Trophoblast cell (in vitro differentiated cells and primary cell): Measurements from ENCODE around the gene KCP.
A peak's percentile ranks its signal among the peaks of the same experiment; 100 is the strongest.
"Not testable (repeated sequence)": the region's sequence is repeated elsewhere in the genome, so short reads cannot be mapped to it uniquely, and the experiment has no call there.

Experiments
- DNase-seq, 2 donors: peaks; one replicate each; pipeline ENCODE4 v3.0.0-alpha.2; 2016
- H2AFZ ChIP-seq: 2 replicates; pipeline ENCODE4 v1.6.1; 2013; ENCODE audit warnings: low read length, moderate library complexity, mild to moderate bottlenecking; ENCODE audit not compliant: insufficient read depth, poor library complexity
- H2AK5ac ChIP-seq: 2 replicates; pipeline ENCODE4 v1.6.1; 2013; ENCODE audit warnings: mild to moderate bottlenecking, low read length
- H2BK120ac ChIP-seq: 2 replicates; pipeline ENCODE4 v1.6.1; 2013; ENCODE audit warnings: low read length, mild to moderate bottlenecking, moderate library complexity; ENCODE audit not compliant: insufficient read depth, poor library complexity
- H2BK12ac ChIP-seq: 2 replicates; pipeline ENCODE4 v1.6.1; 2013; ENCODE audit warnings: mild to moderate bottlenecking, low read length, moderate library complexity
- H2BK5ac ChIP-seq: 2 replicates; pipeline ENCODE4 v1.6.1; 2013; ENCODE audit warnings: low read length, low read depth, moderate library complexity, mild to moderate bottlenecking; ENCODE audit not compliant: poor library complexity
- H3K14ac ChIP-seq: 2 replicates; pipeline ENCODE4 v1.6.1; 2013; ENCODE audit warnings: mild to moderate bottlenecking, low read length
- H3K18ac ChIP-seq: 2 replicates; pipeline ENCODE4 v1.6.1; 2013; ENCODE audit warnings: mild to moderate bottlenecking, low read length
- H3K23ac ChIP-seq: 2 replicates; pipeline ENCODE4 v1.6.1; 2013; ENCODE audit warnings: low read length
- H3K27ac ChIP-seq: 2 replicates; pipeline ENCODE4 v1.5.1; 2013; ENCODE audit warnings: low read depth, mild to moderate bottlenecking, inconsistent platforms, low read length, moderate library complexity
- H3K27me3 ChIP-seq: 2 replicates; pipeline ENCODE4 v1.6.1; 2013; ENCODE audit warnings: inconsistent platforms, mild to moderate bottlenecking, low read length, moderate library complexity; ENCODE audit not compliant: insufficient read depth
- H3K36me3 ChIP-seq, 2 experiments: 1 replicate in 1 of 2; 2 replicates in 1 of 2; pipeline ENCODE4 v1.6.1; 2013; ENCODE audit warnings: low read length in 2 of 2, mild to moderate bottlenecking in 2 of 2, moderate library complexity in 1 of 2; ENCODE audit not compliant: insufficient read depth in 2 of 2, control insufficient read depth in 1 of 2
- H3K4ac ChIP-seq: 2 replicates; pipeline ENCODE4 v1.6.1; 2013; ENCODE audit warnings: low read depth, mild to moderate bottlenecking, low read length, moderate library complexity
- H3K4me1 ChIP-seq, 2 experiments: 1 replicate in 1 of 2; 2 replicates in 1 of 2; pipeline ENCODE4 v1.6.1; 2013; ENCODE audit warnings: low read length in 2 of 2, mild to moderate bottlenecking in 2 of 2, moderate library complexity in 1 of 2; ENCODE audit not compliant: insufficient read depth in 2 of 2, control insufficient read depth in 1 of 2
- H3K4me2 ChIP-seq: 2 replicates; pipeline ENCODE4 v1.6.1; 2013; ENCODE audit warnings: inconsistent platforms, mild to moderate bottlenecking, low read length, moderate library complexity
- H3K4me3 ChIP-seq: 2 replicates; pipeline ENCODE4 v1.5.1; 2013; ENCODE audit warnings: mild to moderate bottlenecking, low read depth, low read length, inconsistent platforms
- H3K79me1 ChIP-seq: one replicate; pipeline ENCODE4 v1.6.1; 2013; ENCODE audit warnings: low read length
- H3K79me2 ChIP-seq: 2 replicates; pipeline ENCODE4 v1.6.1; 2013; ENCODE audit warnings: low read length, mild to moderate bottlenecking; ENCODE audit not compliant: control insufficient read depth, insufficient read depth, poor library complexity
- H3K9ac ChIP-seq: 2 replicates; pipeline ENCODE4 v1.6.1; 2013; ENCODE audit warnings: mild to moderate bottlenecking, low read length
- H3K9me3 ChIP-seq: 2 replicates; pipeline ENCODE4 v1.6.1; 2013; ENCODE audit warnings: low read depth, mild to moderate bottlenecking, control low read depth, inconsistent platforms, low read length; ENCODE audit not compliant: insufficient read depth
- H4K12ac ChIP-seq: 2 replicates; pipeline ENCODE4 v1.6.1; 2013; ENCODE audit warnings: low read depth, mild to moderate bottlenecking, low read length, moderate library complexity
- H4K8ac ChIP-seq: 2 replicates; pipeline ENCODE4 v1.6.1; 2013; ENCODE audit warnings: low read depth, mild to moderate bottlenecking, low read length, moderate library complexity
- H4K91ac ChIP-seq: one replicate; pipeline ENCODE4 v1.6.1; 2013; ENCODE audit warnings: low read depth, mild to moderate bottlenecking, low read length, moderate library complexity
- WGBS: extraction: QIAGEN DNeasy Blood & Tissue Kit; methylation state at CpG from one replicate; pipeline ENCODE4 v1.1.7; 2013; ENCODE audit warnings: missing lambda C conversion rate; ENCODE audit not compliant: insufficient read length, insufficient coverage; ENCODE audit errors: extremely low coverage; 5-methylcytosine and 5-hydroxymethylcytosine counted together

Gene KCP

GRCh38 chr7:128943251-128943650, 32.7 kb upstream of the KCP start:
- H3K36me3 ChIP-seq, DNase-seq, H3K79me1 ChIP-seq, H3K79me2 ChIP-seq, H3K9me3 ChIP-seq, H4K12ac ChIP-seq, H2AFZ ChIP-seq, H2BK5ac ChIP-seq, H3K18ac ChIP-seq, H2AK5ac ChIP-seq, H2BK12ac ChIP-seq, H3K4ac ChIP-seq, H3K23ac ChIP-seq, H3K4me3 ChIP-seq, H4K8ac ChIP-seq, H2BK120ac ChIP-seq, H3K27ac ChIP-seq, H3K4me2 ChIP-seq, H3K4me1 ChIP-seq, H4K91ac ChIP-seq, H3K14ac ChIP-seq, H3K9ac ChIP-seq: not testable (repeated sequence)
- H3K27me3 ChIP-seq = peaks cover 17% of the 10 kb centered on the region
- no CpG with 5 or more reads among the region's 2 CpGs for WGBS

GRCh38 chr7:128941946-128942526, 31.5 kb upstream of the KCP start:
- H3K27ac ChIP-seq = no peak overlapping the region
- H3K4ac ChIP-seq = no peak overlapping the region
- H3K23ac ChIP-seq = no peak overlapping the region
- no CpG with 5 or more reads among the region's 16 CpGs for WGBS
- no peaks in the 10 kb centered on the region for H3K79me1 ChIP-seq
- peaks cover 28% of the 10 kb centered on the region for H3K27me3 ChIP-seq
- H2BK120ac ChIP-seq = no peak overlapping the region
- no peak overlapping the region for H3K4me2 ChIP-seq
- no peak overlapping the region for H4K8ac ChIP-seq
- H2AK5ac ChIP-seq = no peak overlapping the region
- H3K9me3 ChIP-seq = peaks cover 5% of the 10 kb centered on the region
- no peak overlapping the region for H2BK5ac ChIP-seq
- H3K18ac ChIP-seq = no peak overlapping the region
- no peak overlapping the region for H2BK12ac ChIP-seq
- no peak overlapping the region for H2AFZ ChIP-seq
- H4K91ac ChIP-seq = no peak overlapping the region
- H3K4me3 ChIP-seq = no peak overlapping the region
- no peak for DNase-seq
- no peaks in the 10 kb centered on the region for H3K36me3 ChIP-seq
- H3K9ac ChIP-seq = no peak overlapping the region
- no peak overlapping the region for H4K12ac ChIP-seq
- H3K14ac ChIP-seq = no peak overlapping the region
- no peaks in the 10 kb centered on the region for H3K79me2 ChIP-seq
- H3K4me1 ChIP-seq = peaks cover 0 to 3% of the 10 kb centered on the region in 2 experiments

GRCh38 chr7:128941323-128941890, 30.9 kb upstream of the KCP start:
- no peak overlapping the region for H3K23ac ChIP-seq
- H3K4me1 ChIP-seq = peaks cover 0 to 3% of the 10 kb centered on the region in 2 experiments
- no peak overlapping the region for H3K18ac ChIP-seq
- H2BK120ac ChIP-seq = no peak overlapping the region
- H2AFZ ChIP-seq = no peak overlapping the region
- H3K36me3 ChIP-seq = no peaks in the 10 kb centered on the region
- no peak for DNase-seq
- no CpG with 5 or more reads among the region's 15 CpGs for WGBS
- H2AK5ac ChIP-seq = no peak overlapping the region
- no peak overlapping the region for H3K9ac ChIP-seq
- H4K8ac ChIP-seq = no peak overlapping the region
- H3K27me3 ChIP-seq = peaks cover 32% of the 10 kb centered on the region
- H4K12ac ChIP-seq = no peak overlapping the region
- H2BK5ac ChIP-seq = no peak overlapping the region
- no peak overlapping the region for H3K4me2 ChIP-seq
- no peak overlapping the region for H3K14ac ChIP-seq
- H3K9me3 ChIP-seq = peaks cover 5% of the 10 kb centered on the region
- H3K4ac ChIP-seq = no peak overlapping the region
- H3K79me1 ChIP-seq = no peaks in the 10 kb centered on the region
- no peak overlapping the region for H4K91ac ChIP-seq
- no peak overlapping the region for H2BK12ac ChIP-seq
- no peak overlapping the region for H3K27ac ChIP-seq
- H3K79me2 ChIP-seq = no peaks in the 10 kb centered on the region
- H3K4me3 ChIP-seq = peak overlapping the region; percentile 30

- DNase-seq = no peak
- Histone ChIP-seq H3K9ac (no peak overlapping the region), H3K79me2 (no peaks in the 10 kb centered on the region), H4K91ac (no peak overlapping the region), H2BK5ac (no peak overlapping the region), H3K4me2 (no peak overlapping the region), H3K4ac (no peak overlapping the region), H3K9me3 (peaks cover 5% of the 10 kb centered on the region), H2BK12ac (no peak overlapping the region), H3K14ac (no peak overlapping the region), H3K79me1 (no peaks in the 10 kb centered on the region), H2BK120ac (no peak overlapping the region), H3K27ac (no peak overlapping the region), H3K23ac (no peak overlapping the region), H3K27me3 (peaks cover 32% of the 10 kb centered on the region), H3K4me3 (no peak overlapping the region), H4K12ac (no peak overlapping the region), H2AFZ (no peak overlapping the region), H4K8ac (no peak overlapping the region), H3K36me3 (no peaks in the 10 kb centered on the region), H3K18ac (no peak overlapping the region), H2AK5ac (no peak overlapping the region), H3K4me1 (peaks cover 0 to 3% of the 10 kb centered on the region in 2 experiments)
- no CpG with 5 or more reads among the region's 20 CpGs for WGBS
Measured at GRCh38 chr7:128940494-128941322, 30.2 kb upstream of the KCP start.
